HEK293 (cell line): ENCODE results near the gene AK9.
"Not testable (repeated sequence)": the region's sequence is repeated elsewhere in the genome, so short reads cannot be mapped to it uniquely, and the experiment has no call there.

Experiments used
- CTCF ChIA-PET: fragments of 350-600 bp; formaldehyde crosslinking; extraction: SDS; loops from one replicate; lab custom pipeline; 2021; ENCODE audit warnings: antibody characterized with exemption; lab: Yijun Ruan, JAX
- POLR2A ChIA-PET: fragments of 300-600 bp; formaldehyde crosslinking; extraction: SDS; loops from one replicate; lab custom pipeline; 2020; ENCODE audit warnings: antibody characterized with exemption, inconsistent platforms; lab: Yijun Ruan, JAX
- H3K27ac ChIP-seq: fragments of 200-500 bp; sonication (Bioruptor generic); 2 replicates; pipeline ENCODE4 v1.5.1; 2014; ENCODE audit warnings: low read depth, low read length, control low read depth, inconsistent platforms; ENCODE audit errors: extremely low read depth
- H3K36me3 ChIP-seq, 2 experiments: fragments of 200-500 bp in 1 of 2; sonication (Bioruptor generic) in 1 of 2; 1 replicate in 1 of 2; 2 replicates in 1 of 2; pipeline ENCODE4 v1.5.1; 2014 to 2017; ENCODE audit warnings: inconsistent platforms in 2 of 2, low read length in 2 of 2; ENCODE audit not compliant: control insufficient read depth in 2 of 2, insufficient read depth in 1 of 2
- H3K4me1 ChIP-seq: fragments of 200-500 bp; sonication (Bioruptor generic); 2 replicates; pipeline ENCODE4 v1.5.1; 2014; ENCODE audit warnings: mild to moderate bottlenecking, low read length, inconsistent platforms; ENCODE audit not compliant: control insufficient read depth, insufficient read depth
- H3K4me3 ChIP-seq: 2 replicates; pipeline ENCODE4 v1.5.1; 2011; ENCODE audit warnings: low read depth, mild to moderate bottlenecking, control low read depth, low read length, moderate library complexity
- H3K9me3 ChIP-seq: fragments of 200-500 bp; sonication (Bioruptor generic); 2 replicates; pipeline ENCODE4 v1.5.1; 2014; ENCODE audit warnings: low read depth, low read length, inconsistent platforms; ENCODE audit not compliant: control insufficient read depth, insufficient read depth
- BCL11A ChIP-seq: fragments of 450-650 bp; formaldehyde crosslinking; IDR thresholded peaks from 2 replicates; pipeline ENCODE4 v1.5.1; 2016; ENCODE audit warnings: low read depth, missing biosample characterization, missing genetic modification characterization
- BCL11B ChIP-seq: fragments of 450-650 bp; formaldehyde crosslinking; IDR thresholded peaks from 2 replicates; pipeline ENCODE4 v1.5.1; 2016; ENCODE audit warnings: low read depth, missing biosample characterization, missing genetic modification characterization
- HOXA7 ChIP-seq: sonication (generic); formaldehyde crosslinking; IDR thresholded peaks from 2 replicates; pipeline ENCODE4 v1.8.1; 2022; ENCODE audit warnings: missing genetic modification reagents, borderline replicate concordance
- KLF16 ChIP-seq: fragments of 450-650 bp; formaldehyde crosslinking; IDR thresholded peaks from 2 replicates; pipeline ENCODE4 v1.5.1; 2017; ENCODE audit warnings: missing biosample characterization, missing genetic modification characterization
- KLF8 ChIP-seq: fragments of 450-650 bp; formaldehyde crosslinking; IDR thresholded peaks from 2 replicates; pipeline ENCODE4 v1.5.1; 2016; ENCODE audit warnings: missing biosample characterization, missing genetic modification characterization
- MEIS1 ChIP-seq: sonication (generic); formaldehyde crosslinking; IDR thresholded peaks from 2 replicates; pipeline ENCODE4 v1.8.1; 2022; ENCODE audit warnings: missing genetic modification reagents, mild to moderate bottlenecking, borderline replicate concordance
- OSR2 ChIP-seq: fragments of 450-650 bp; formaldehyde crosslinking; IDR thresholded peaks from 2 replicates; pipeline ENCODE4 v1.5.1; 2016; ENCODE audit warnings: missing biosample characterization, missing genetic modification characterization
- SP2 ChIP-seq: fragments of 450-650 bp; formaldehyde crosslinking; IDR thresholded peaks from 2 replicates; pipeline ENCODE4 v1.5.1; 2016; ENCODE audit warnings: missing biosample characterization, missing genetic modification characterization
- ZFP37 ChIP-seq: fragments of 450-650 bp; formaldehyde crosslinking; IDR thresholded peaks from 2 replicates; pipeline ENCODE4 v1.5.1; 2016; ENCODE audit warnings: missing biosample characterization, missing genetic modification characterization
- ZNF140 ChIP-seq: fragments of 450-650 bp; formaldehyde crosslinking; IDR thresholded peaks from 2 replicates; pipeline ENCODE4 v1.5.1; 2016; ENCODE audit warnings: missing biosample characterization, missing genetic modification characterization
- ZNF146 ChIP-seq: fragments of 450-650 bp; formaldehyde crosslinking; IDR thresholded peaks from 2 replicates; pipeline ENCODE4 v1.5.1; 2016; ENCODE audit warnings: missing biosample characterization, missing genetic modification characterization
- ZNF174 ChIP-seq: fragments of 450-650 bp; formaldehyde crosslinking; IDR thresholded peaks from 2 replicates; pipeline ENCODE4 v1.5.0; 2017; ENCODE audit warnings: missing biosample characterization, mild to moderate bottlenecking, missing genetic modification characterization
- ZNF2 ChIP-seq: fragments of 450-650 bp; formaldehyde crosslinking; IDR thresholded peaks from 2 replicates; pipeline ENCODE4 v1.5.1; 2016; ENCODE audit warnings: missing biosample characterization, missing genetic modification characterization
- ZNF211 ChIP-seq: fragments of 450-650 bp; formaldehyde crosslinking; IDR thresholded peaks from 2 replicates; pipeline ENCODE4 v1.5.1; 2016; ENCODE audit warnings: low read depth, missing biosample characterization, missing genetic modification characterization
- ZNF239 ChIP-seq: fragments of 450-650 bp; formaldehyde crosslinking; IDR thresholded peaks from 2 replicates; pipeline ENCODE4 v1.5.1; 2016; ENCODE audit warnings: missing biosample characterization, missing genetic modification characterization
- ZNF366 ChIP-seq: fragments of 450-650 bp; formaldehyde crosslinking; conservative IDR thresholded peaks from 2 replicates; pipeline ENCODE4 v1.5.1; 2016; ENCODE audit warnings: missing biosample characterization, missing genetic modification characterization
- ZNF394 ChIP-seq: fragments of 450-650 bp; formaldehyde crosslinking; IDR thresholded peaks from 2 replicates; pipeline ENCODE4 v1.5.1; 2016; ENCODE audit warnings: missing biosample characterization, missing genetic modification characterization, mild to moderate bottlenecking, moderate library complexity, borderline replicate concordance
- ZNF416 ChIP-seq: fragments of 450-650 bp; formaldehyde crosslinking; IDR thresholded peaks from 2 replicates; pipeline ENCODE4 v1.5.1; 2016; ENCODE audit warnings: missing biosample characterization, missing genetic modification characterization
- ZNF433 ChIP-seq: fragments of 450-650 bp; formaldehyde crosslinking; IDR thresholded peaks from 2 replicates; pipeline ENCODE4 v1.5.1; 2016; ENCODE audit warnings: missing biosample characterization, missing genetic modification characterization, low read depth
- ZNF624 ChIP-seq: fragments of 450-650 bp; formaldehyde crosslinking; IDR thresholded peaks from 2 replicates; pipeline ENCODE4 v1.5.1; 2017; ENCODE audit warnings: missing biosample characterization, missing genetic modification characterization
- ZNF768 ChIP-seq: fragments of 450-650 bp; formaldehyde crosslinking; IDR thresholded peaks from 2 replicates; pipeline ENCODE4 v1.5.1; 2018; ENCODE audit warnings: missing biosample characterization, mild to moderate bottlenecking, missing genetic modification characterization
- ZNF843 ChIP-seq: fragments of 450-650 bp; formaldehyde crosslinking; IDR thresholded peaks from 2 replicates; pipeline ENCODE4 v1.5.1; 2016; ENCODE audit warnings: missing biosample characterization, missing genetic modification characterization
- TF ChIP-seq, protein P1 (sequence below): fragments of 450-650 bp; formaldehyde crosslinking; IDR thresholded peaks from 2 replicates; pipeline ENCODE4 v1.5.1; 2016; ENCODE audit warnings: missing biosample characterization, missing genetic modification characterization, borderline replicate concordance
- TF ChIP-seq, protein P2 (sequence below): fragments of 450-650 bp; formaldehyde crosslinking; IDR thresholded peaks from 2 replicates; pipeline ENCODE4 v1.5.1; 2016; ENCODE audit warnings: missing biosample characterization, missing genetic modification characterization

The AK9 gene

DNA sequence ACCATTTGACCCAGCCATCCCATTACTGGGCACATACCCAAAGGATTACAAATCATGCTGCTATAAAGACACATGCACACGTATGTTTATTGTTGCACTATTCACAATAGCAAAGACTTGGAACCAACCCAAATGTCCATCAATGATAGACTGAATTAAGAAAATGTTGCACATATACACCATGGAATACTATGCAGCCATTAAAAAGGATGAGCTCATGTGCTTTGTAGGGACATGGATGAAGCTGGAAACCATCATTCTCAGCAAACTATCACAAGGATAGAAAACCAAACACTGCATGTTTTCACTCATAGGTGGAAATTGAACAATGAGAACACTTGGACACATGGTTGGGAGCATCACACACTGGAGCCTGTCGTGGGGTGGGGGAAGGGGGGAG is 121.1 kb downstream of the AK9 start:
- POLR2A ChIA-PET, H3K36me3 ChIP-seq, H3K4me3 ChIP-seq, H3K4me1 ChIP-seq, CTCF ChIA-PET, H3K9me3 ChIP-seq, H3K27ac ChIP-seq: not testable (repeated sequence)
- TF ChIP-seq ZNF146, result peak; percentile 55; the same call in 1 of the 2 replicates

DNA sequence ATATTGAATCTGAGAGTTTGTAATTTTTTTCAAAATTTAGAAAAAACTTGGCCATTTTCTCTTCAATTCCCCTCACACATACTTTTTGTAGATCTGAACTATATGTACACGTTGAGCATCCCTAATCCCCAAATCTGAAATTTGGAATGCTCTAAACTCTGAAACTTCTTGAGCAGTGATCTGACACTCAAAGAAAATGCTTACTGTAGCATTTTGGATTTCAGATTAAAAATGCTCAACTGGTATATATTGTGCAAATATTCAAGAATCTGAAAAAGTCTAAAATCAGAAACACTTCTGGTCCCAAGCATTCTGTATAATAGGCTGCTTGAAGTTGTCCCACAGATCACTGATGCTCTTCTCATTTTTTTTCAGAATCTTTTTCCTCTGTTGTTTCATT is 129.2 kb downstream of the AK9 start:
- no peak for TF ChIP-seq MEIS1 (CRISPR knock-in tag)
- TF ChIP-seq KLF16 (tag by site-specific recombination), result no peak
- Histone ChIP-seq H3K4me3 (no peak overlapping the region), H3K27ac (no peak overlapping the region), H3K4me1 (no peaks in the 10 kb centered on the region), H3K36me3 (no peaks in the 10 kb centered on the region), H3K9me3 (no peaks in the 10 kb centered on the region)
- CTCF ChIA-PET, result no interaction called here
- POLR2A ChIA-PET, result no interaction called here

DNA sequence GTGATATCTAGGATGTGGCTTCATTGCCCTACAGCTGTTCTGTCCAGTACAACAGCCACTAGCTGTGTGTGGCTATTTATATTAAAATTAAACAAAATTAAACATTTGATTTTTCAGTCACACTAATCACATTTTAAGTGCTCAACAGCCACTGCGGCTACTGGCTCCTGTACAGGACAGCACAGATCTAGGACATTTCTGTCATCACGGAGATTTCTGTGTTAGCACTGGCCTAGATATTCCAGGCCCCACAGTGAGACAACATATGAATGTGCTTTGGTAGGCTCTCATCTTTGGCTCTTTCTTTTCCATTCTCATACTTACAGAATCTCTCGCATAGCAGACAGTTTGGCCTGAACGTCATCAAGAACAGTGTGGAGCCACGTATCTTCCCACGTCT is 159.6 kb downstream of the AK9 start:
- no peaks in the 10 kb centered on the region for H3K36me3 ChIP-seq
- no peaks in the 10 kb centered on the region for H3K4me1 ChIP-seq
- no peaks in the 10 kb centered on the region for H3K9me3 ChIP-seq
- CTCF ChIA-PET, result no interaction called here
- no peak overlapping the region for H3K4me3 ChIP-seq
- POLR2A ChIA-PET, result no interaction called here
- no peak overlapping the region for H3K27ac ChIP-seq
- no peak for TF ChIP-seq ZNF843 (tag by site-specific recombination)
- TF ChIP-seq BCL11B (tag by site-specific recombination), result no peak
- TF ChIP-seq ZNF768 (tag by site-specific recombination), result no peak
- TF ChIP-seq KLF8 (tag by site-specific recombination), result no peak
- no peak for TF ChIP-seq ZNF174 (tag by site-specific recombination)
- TF ChIP-seq ZNF624, result no peak
- no peak for TF ChIP-seq SP2
- no peak for TF ChIP-seq HOXA7 (CRISPR knock-in tag)
- TF ChIP-seq ZNF140 (tag by site-specific recombination), result no peak
- TF ChIP-seq ZNF433 (tag by site-specific recombination), result no peak
- TF ChIP-seq, protein P1, sequence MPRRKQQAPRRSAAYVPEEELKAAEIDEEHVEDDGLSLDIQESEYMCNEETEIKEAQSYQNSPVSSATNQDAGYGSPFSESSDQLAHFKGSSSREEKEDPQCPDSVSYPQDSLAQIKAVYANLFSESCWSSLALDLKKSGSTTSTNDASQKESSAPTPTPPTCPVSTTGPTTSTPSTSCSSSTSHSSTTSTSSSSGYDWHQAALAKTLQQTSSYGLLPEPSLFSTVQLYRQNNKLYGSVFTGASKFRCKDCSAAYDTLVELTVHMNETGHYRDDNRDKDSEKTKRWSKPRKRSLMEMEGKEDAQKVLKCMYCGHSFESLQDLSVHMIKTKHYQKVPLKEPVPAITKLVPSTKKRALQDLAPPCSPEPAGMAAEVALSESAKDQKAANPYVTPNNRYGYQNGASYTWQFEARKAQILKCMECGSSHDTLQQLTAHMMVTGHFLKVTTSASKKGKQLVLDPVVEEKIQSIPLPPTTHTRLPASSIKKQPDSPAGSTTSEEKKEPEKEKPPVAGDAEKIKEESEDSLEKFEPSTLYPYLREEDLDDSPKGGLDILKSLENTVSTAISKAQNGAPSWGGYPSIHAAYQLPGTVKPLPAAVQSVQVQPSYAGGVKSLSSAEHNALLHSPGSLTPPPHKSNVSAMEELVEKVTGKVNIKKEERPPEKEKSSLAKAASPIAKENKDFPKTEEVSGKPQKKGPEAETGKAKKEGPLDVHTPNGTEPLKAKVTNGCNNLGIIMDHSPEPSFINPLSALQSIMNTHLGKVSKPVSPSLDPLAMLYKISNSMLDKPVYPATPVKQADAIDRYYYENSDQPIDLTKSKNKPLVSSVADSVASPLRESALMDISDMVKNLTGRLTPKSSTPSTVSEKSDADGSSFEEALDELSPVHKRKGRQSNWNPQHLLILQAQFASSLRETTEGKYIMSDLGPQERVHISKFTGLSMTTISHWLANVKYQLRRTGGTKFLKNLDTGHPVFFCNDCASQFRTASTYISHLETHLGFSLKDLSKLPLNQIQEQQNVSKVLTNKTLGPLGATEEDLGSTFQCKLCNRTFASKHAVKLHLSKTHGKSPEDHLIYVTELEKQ (tag by site-specific recombination), result no peak
- no peak for TF ChIP-seq BCL11A (tag by site-specific recombination)
- TF ChIP-seq ZFP37 (tag by site-specific recombination), result no peak
- no peak for TF ChIP-seq ZNF366 (tag by site-specific recombination)

DNA sequence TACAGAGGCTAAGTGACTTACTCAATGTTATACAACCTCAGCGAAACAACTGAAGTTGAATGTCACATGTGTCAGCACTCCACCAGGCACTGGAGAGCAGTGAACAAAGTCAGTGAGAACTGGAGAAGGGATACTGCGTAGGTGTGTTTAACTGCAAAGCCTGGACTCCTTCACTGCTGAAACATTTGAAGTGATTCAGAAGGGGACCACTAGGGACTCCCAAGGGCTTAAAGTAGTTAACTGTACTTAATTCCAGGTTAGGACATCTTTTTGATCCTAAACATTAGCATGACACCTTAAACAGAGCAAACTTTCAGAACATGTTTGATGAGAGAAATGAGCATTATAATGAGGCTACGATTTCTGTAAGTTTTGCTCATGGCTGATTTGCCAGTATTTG is 163.0 kb downstream of the AK9 start:
- Histone ChIP-seq H3K36me3 (no peaks in the 10 kb centered on the region), H3K4me3 (no peak overlapping the region), H3K4me1 (no peaks in the 10 kb centered on the region), H3K27ac (no peak overlapping the region), H3K9me3 (no peaks in the 10 kb centered on the region)
- POLR2A ChIA-PET, result no interaction called here
- TF ChIP-seq ZNF239, result no peak
- TF ChIP-seq ZNF146, result no peak
- TF ChIP-seq ZNF2, result no peak
- TF ChIP-seq OSR2 (tag by site-specific recombination), result no peak
- TF ChIP-seq ZNF394 (tag by site-specific recombination), result no peak
- TF ChIP-seq, protein P2, sequence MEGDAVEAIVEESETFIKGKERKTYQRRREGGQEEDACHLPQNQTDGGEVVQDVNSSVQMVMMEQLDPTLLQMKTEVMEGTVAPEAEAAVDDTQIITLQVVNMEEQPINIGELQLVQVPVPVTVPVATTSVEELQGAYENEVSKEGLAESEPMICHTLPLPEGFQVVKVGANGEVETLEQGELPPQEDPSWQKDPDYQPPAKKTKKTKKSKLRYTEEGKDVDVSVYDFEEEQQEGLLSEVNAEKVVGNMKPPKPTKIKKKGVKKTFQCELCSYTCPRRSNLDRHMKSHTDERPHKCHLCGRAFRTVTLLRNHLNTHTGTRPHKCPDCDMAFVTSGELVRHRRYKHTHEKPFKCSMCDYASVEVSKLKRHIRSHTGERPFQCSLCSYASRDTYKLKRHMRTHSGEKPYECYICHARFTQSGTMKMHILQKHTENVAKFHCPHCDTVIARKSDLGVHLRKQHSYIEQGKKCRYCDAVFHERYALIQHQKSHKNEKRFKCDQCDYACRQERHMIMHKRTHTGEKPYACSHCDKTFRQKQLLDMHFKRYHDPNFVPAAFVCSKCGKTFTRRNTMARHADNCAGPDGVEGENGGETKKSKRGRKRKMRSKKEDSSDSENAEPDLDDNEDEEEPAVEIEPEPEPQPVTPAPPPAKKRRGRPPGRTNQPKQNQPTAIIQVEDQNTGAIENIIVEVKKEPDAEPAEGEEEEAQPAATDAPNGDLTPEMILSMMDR (tag by site-specific recombination), result no peak
- TF ChIP-seq ZNF211 (tag by site-specific recombination), result no peak
- TF ChIP-seq ZNF416, result no peak
- CTCF ChIA-PET, result interaction anchor here (0.6 to 6.0 kb wide), 18 partner anchors 10 to 1234 kb away, joined by 3 to 49 read pairs (median 4); no protein-coding TSS in a partner anchor
